ENCODE measurements around the gene HSPBP1.

DNA sequence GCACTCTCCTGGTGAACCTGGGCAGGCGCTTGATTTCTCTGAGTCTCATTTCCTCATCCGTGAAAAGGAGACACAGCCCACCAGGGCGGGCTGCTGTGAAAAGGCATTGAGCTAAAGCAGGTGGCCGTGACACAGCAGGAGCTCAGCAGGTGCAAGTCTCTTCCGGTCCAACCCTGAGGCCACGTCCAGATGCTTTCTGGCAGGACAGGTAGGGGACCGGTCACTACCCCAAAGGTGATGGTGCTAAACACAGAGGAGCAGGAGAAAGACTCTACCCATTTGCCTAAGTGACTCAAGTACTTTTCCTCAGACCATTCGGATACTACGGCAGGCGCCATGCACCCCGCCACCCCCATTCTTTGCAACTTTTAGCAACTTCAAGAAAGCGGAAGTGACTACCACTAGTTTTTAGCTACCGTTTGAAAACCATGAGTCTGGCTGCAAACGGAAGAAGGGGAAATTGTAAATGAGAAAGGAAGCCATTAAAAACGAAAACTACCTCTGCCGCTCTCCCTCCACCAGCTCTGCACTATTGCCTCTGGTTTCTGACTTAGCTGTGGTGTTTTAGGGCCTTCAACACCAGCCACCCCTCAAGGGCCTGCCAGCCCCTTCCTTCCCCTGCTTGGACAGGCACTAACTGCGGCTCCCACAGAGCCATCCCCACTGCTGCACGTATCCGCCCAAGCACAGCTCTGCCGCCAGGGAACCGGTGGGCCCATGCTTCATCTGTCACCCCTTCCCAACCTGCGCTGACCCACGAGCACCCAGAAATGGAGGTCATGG, 25.9 kb downstream of the HSPBP1 start:
- TF ChIP-seq, protein P1, sequence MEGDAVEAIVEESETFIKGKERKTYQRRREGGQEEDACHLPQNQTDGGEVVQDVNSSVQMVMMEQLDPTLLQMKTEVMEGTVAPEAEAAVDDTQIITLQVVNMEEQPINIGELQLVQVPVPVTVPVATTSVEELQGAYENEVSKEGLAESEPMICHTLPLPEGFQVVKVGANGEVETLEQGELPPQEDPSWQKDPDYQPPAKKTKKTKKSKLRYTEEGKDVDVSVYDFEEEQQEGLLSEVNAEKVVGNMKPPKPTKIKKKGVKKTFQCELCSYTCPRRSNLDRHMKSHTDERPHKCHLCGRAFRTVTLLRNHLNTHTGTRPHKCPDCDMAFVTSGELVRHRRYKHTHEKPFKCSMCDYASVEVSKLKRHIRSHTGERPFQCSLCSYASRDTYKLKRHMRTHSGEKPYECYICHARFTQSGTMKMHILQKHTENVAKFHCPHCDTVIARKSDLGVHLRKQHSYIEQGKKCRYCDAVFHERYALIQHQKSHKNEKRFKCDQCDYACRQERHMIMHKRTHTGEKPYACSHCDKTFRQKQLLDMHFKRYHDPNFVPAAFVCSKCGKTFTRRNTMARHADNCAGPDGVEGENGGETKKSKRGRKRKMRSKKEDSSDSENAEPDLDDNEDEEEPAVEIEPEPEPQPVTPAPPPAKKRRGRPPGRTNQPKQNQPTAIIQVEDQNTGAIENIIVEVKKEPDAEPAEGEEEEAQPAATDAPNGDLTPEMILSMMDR (IDR thresholded peaks at IDR 0.05), result no peak
- TF ChIP-seq POLR2A (IDR thresholded peaks at IDR 0.05), result no peak
